HFF-Myc (cell line): ENCODE results near the gene MPC1L.

Source experiments
- DNase-seq: peaks from one replicate; pipeline ENCODE4 v3.0.0-alpha.2; 2011; ENCODE audit warnings: low read depth; ENCODE audit errors: extremely low read depth
- H3K4me3 ChIP-seq: replicated peaks from 2 replicates; pipeline ENCODE4 v1.5.1; 2011; ENCODE audit warnings: low read depth, mild to moderate bottlenecking, control low read depth, low read length
- CTCF ChIP-seq: IDR thresholded peaks from 2 replicates; pipeline ENCODE4 v1.5.1; 2012; ENCODE audit warnings: mild to moderate bottlenecking, low read depth, low read length, control low read depth; ENCODE audit errors: missing control alignments

MPC1L gene

GRCh38 chrX:40651620-40652223 is 28.5 kb downstream of the MPC1L start:
- peak; percentile 29 for DNase-seq
- TF ChIP-seq CTCF, result peak; percentile 45
- H3K4me3 ChIP-seq, result no peak overlapping the region

- no peak for DNase-seq
- no peak overlapping the region for H3K4me3 ChIP-seq
- TF ChIP-seq CTCF, result no peak
Observed at GRCh38 chrX:40652664-40653063, 29.4 kb downstream of the MPC1L start.

- H3K4me3 ChIP-seq, result no peak overlapping the region
- no peak for TF ChIP-seq CTCF
- DNase-seq, result no peak
Observed at GRCh38 chrX:40653535-40653934, 30.3 kb downstream of the MPC1L start.

- TF ChIP-seq CTCF, result no peak
- H3K4me3 ChIP-seq, result no peak overlapping the region
- no peak for DNase-seq
Observed at GRCh38 chrX:40660381-40660780, 37.2 kb downstream of the MPC1L start.

GRCh38 chrX:40661489-40661888 is 38.3 kb downstream of the MPC1L start:
- no peak for TF ChIP-seq CTCF
- no peak overlapping the region for H3K4me3 ChIP-seq
- DNase-seq, result no peak

- H3K4me3 ChIP-seq, result no peak overlapping the region
- DNase-seq, result no peak
- no peak for TF ChIP-seq CTCF
Observed at GRCh38 chrX:40663078-40663740, 40.0 kb downstream of the MPC1L start.
